H9 (cell line): ENCODE measurements around the gene OVAAL. TPM values are rescaled to one million over a fixed set of nuclear protein-coding genes. Genes with fewer than 3 reads are reported as not detected.

Experiments
- DNase-seq: peaks from one replicate; pipeline ENCODE4 v3.0.0-alpha.2; 2017
- H2AFZ ChIP-seq: one replicate; pipeline ENCODE4 v1.6.1; 2013; ENCODE audit warnings: mild to moderate bottlenecking, low read length, control low read depth, moderate library complexity
- H2AK5ac ChIP-seq: 2 replicates; pipeline ENCODE4 v1.6.1; 2013; ENCODE audit warnings: low read length, control low read depth, mixed read lengths; ENCODE audit not compliant: insufficient read length
- H2BK120ac ChIP-seq: one replicate; pipeline ENCODE4 v1.6.1; 2013; ENCODE audit warnings: low read depth, mild to moderate bottlenecking, low read length, control low read depth, inconsistent platforms; ENCODE audit not compliant: poor library complexity, severe bottlenecking
- H2BK12ac ChIP-seq: 2 replicates; pipeline ENCODE4 v1.6.1; 2013; ENCODE audit warnings: low read length, control low read depth, mixed read lengths, low read depth; ENCODE audit not compliant: insufficient read length
- H2BK15ac ChIP-seq: 2 replicates; pipeline ENCODE4 v1.6.1; 2013; ENCODE audit warnings: low read depth, low read length, control low read depth
- H2BK20ac ChIP-seq: one replicate; pipeline ENCODE4 v1.6.1; 2013; ENCODE audit warnings: low read depth, mild to moderate bottlenecking, low read length, control low read depth, inconsistent platforms; ENCODE audit not compliant: poor library complexity, severe bottlenecking
- H2BK5ac ChIP-seq: 2 replicates; pipeline ENCODE4 v1.6.1; 2013; ENCODE audit warnings: low read length, control low read depth, mixed read lengths; ENCODE audit not compliant: insufficient read length
- H3K14ac ChIP-seq: 2 replicates; pipeline ENCODE4 v1.6.1; 2013; ENCODE audit warnings: low read length, control low read depth; ENCODE audit not compliant: insufficient read depth
- H3K18ac ChIP-seq: 2 replicates; pipeline ENCODE4 v1.6.1; 2013; ENCODE audit warnings: low read depth, mild to moderate bottlenecking, mixed read lengths, low read length, control low read depth; ENCODE audit not compliant: insufficient read length
- H3K23ac ChIP-seq: 2 replicates; pipeline ENCODE4 v1.6.1; 2013; ENCODE audit warnings: low read length, control low read depth, mixed read lengths, low read depth; ENCODE audit not compliant: insufficient read length
- H3K23me2 ChIP-seq: 2 replicates; pipeline ENCODE4 v1.6.1; 2013; ENCODE audit warnings: low read depth, mild to moderate bottlenecking, mixed read lengths, low read length, control low read depth; ENCODE audit not compliant: insufficient read length, poor library complexity, severe bottlenecking
- H3K27ac ChIP-seq: 2 replicates; pipeline ENCODE4 v1.5.1; 2013; ENCODE audit warnings: low read length, control low read depth, mixed read lengths, low read depth; ENCODE audit not compliant: insufficient read length
- H3K27me3 ChIP-seq: 2 replicates; pipeline ENCODE4 v1.6.1; 2013; ENCODE audit warnings: low read length, control low read depth, inconsistent platforms; ENCODE audit not compliant: insufficient read depth
- H3K4ac ChIP-seq: 2 replicates; pipeline ENCODE4 v1.6.1; 2013; ENCODE audit warnings: low read depth, mild to moderate bottlenecking, control low read depth, inconsistent platforms, low read length, moderate library complexity
- H3K4me1 ChIP-seq: 2 replicates; pipeline ENCODE4 v1.6.1; 2013; ENCODE audit warnings: low read length, control low read depth, inconsistent platforms; ENCODE audit not compliant: insufficient read depth
- H3K4me2 ChIP-seq: 2 replicates; pipeline ENCODE4 v1.6.1; 2013; ENCODE audit warnings: low read length, control low read depth, mixed read lengths; ENCODE audit not compliant: insufficient read length, insufficient read depth
- H3K56ac ChIP-seq: 2 replicates; pipeline ENCODE4 v1.6.1; 2013; ENCODE audit warnings: low read depth, mild to moderate bottlenecking, mixed read lengths, low read length, control low read depth; ENCODE audit not compliant: insufficient read length
- H3K79me1 ChIP-seq: 2 replicates; pipeline ENCODE4 v1.6.1; 2013; ENCODE audit warnings: low read depth, mild to moderate bottlenecking, moderate library complexity, low read length, control low read depth, inconsistent platforms; ENCODE audit not compliant: insufficient read depth, poor library complexity, severe bottlenecking
- H3K79me2 ChIP-seq: 2 replicates; pipeline ENCODE4 v1.6.1; 2013; ENCODE audit warnings: low read length, control low read depth, inconsistent platforms; ENCODE audit not compliant: insufficient read depth
- H3K9ac ChIP-seq: 2 replicates; pipeline ENCODE4 v1.6.1; 2013; ENCODE audit warnings: low read length, control low read depth, mixed read lengths; ENCODE audit not compliant: insufficient read length; ENCODE audit errors: extremely low read depth
- H3K9me3 ChIP-seq: one replicate; pipeline ENCODE4 v1.6.1; 2013; ENCODE audit warnings: low read depth, low read length, inconsistent platforms; ENCODE audit not compliant: control insufficient read depth
- H3T11ph ChIP-seq: one replicate; pipeline ENCODE4 v1.6.1; 2013; ENCODE audit warnings: mild to moderate bottlenecking, low read length, control low read depth, inconsistent platforms
- H4K20me1 ChIP-seq: one replicate; pipeline ENCODE4 v1.6.1; 2013; ENCODE audit not compliant: control insufficient read depth, insufficient read length, insufficient read depth
- H4K5ac ChIP-seq: 2 replicates; pipeline ENCODE4 v1.6.1; 2013; ENCODE audit warnings: low read depth, mild to moderate bottlenecking, mixed read lengths, low read length, control low read depth; ENCODE audit not compliant: insufficient read length
- H4K8ac ChIP-seq: replicated peaks from 2 replicates; pipeline ENCODE4 v1.6.1; 2013; ENCODE audit warnings: low read length, control low read depth, mixed read lengths, low read depth; ENCODE audit not compliant: insufficient read length
- H4K91ac ChIP-seq: 2 replicates; pipeline ENCODE4 v1.6.1; 2013; ENCODE audit warnings: low read depth, mild to moderate bottlenecking, moderate library complexity, mixed read lengths, low read length, control low read depth; ENCODE audit not compliant: insufficient read length
- H3K27ac Mint-ChIP-seq, 3 experiments: 2 replicates in 2 of 3; 3 replicates in 1 of 3; pipeline ENCODE4 v1.8.0; 2020 to 2021; ENCODE audit warnings: mixed read lengths in 3 of 3, mild to moderate bottlenecking in 1 of 3, moderate library complexity in 1 of 3
- H3K27me3 Mint-ChIP-seq: 2 replicates; pipeline ENCODE4 v1.8.0; 2021; ENCODE audit warnings: low read depth, mild to moderate bottlenecking, moderate library complexity, mixed read lengths
- H3K36me3 Mint-ChIP-seq, 3 experiments: 2 replicates in 2 of 3; 3 replicates in 1 of 3; pipeline ENCODE4 v1.8.0; 2020 to 2021; ENCODE audit warnings: low read depth in 3 of 3, mixed read lengths in 3 of 3; ENCODE audit not compliant: insufficient read depth in 1 of 3
- H3K4me1 Mint-ChIP-seq, 2 experiments: 2 replicates each; pipeline ENCODE4 v1.8.0; 2020; ENCODE audit warnings: mixed read lengths in 2 of 2
- H3K4me3 Mint-ChIP-seq, 2 experiments: 2 replicates in 1 of 2; 3 replicates in 1 of 2; pipeline ENCODE4 v1.8.0; 2020 to 2021; ENCODE audit warnings: mild to moderate bottlenecking in 2 of 2, mixed read lengths in 2 of 2, moderate library complexity in 1 of 2
- H3K9me3 Mint-ChIP-seq, 2 experiments: 2 replicates in 1 of 2; 3 replicates in 1 of 2; pipeline ENCODE4 v1.8.0; 2020; ENCODE audit warnings: mild to moderate bottlenecking in 2 of 2, mixed read lengths in 2 of 2, moderate library complexity in 1 of 2
- WGBS: extraction: QIAGEN DNeasy Blood & Tissue Kit; methylation state at CpG from one replicate; pipeline ENCODE4 v1.1.7; 2013; ENCODE audit warnings: missing lambda C conversion rate, low lambda C conversion rate, mixed read lengths; ENCODE audit not compliant: insufficient read length; ENCODE audit errors: extremely low coverage; 5-methylcytosine and 5-hydroxymethylcytosine counted together
- total RNA-seq: library from RNA; stranded (reverse); gene quantifications from 2 replicates; pipeline ENCODE4 v1.2.1, GENCODE V29; 2021
- TF ChIP-seq, protein P1 (sequence below): fragments of 200-600 bp; sonication (generic); conservative IDR thresholded peaks from 3 replicates; pipeline ENCODE4 v1.8.0; 2021; ENCODE audit warnings: antibody characterized with exemption, mild to moderate bottlenecking

Gene OVAAL
- total RNA-seq, 1 experiment from 2014 or later = not detected

GRCh38 chr1:180571060-180571831 is 12.5 kb downstream of the OVAAL start:
- no peak overlapping the region for H2BK20ac ChIP-seq
- peaks cover 5% of the 10 kb centered on the region for H3K27me3 Mint-ChIP-seq
- TF ChIP-seq, protein P1, sequence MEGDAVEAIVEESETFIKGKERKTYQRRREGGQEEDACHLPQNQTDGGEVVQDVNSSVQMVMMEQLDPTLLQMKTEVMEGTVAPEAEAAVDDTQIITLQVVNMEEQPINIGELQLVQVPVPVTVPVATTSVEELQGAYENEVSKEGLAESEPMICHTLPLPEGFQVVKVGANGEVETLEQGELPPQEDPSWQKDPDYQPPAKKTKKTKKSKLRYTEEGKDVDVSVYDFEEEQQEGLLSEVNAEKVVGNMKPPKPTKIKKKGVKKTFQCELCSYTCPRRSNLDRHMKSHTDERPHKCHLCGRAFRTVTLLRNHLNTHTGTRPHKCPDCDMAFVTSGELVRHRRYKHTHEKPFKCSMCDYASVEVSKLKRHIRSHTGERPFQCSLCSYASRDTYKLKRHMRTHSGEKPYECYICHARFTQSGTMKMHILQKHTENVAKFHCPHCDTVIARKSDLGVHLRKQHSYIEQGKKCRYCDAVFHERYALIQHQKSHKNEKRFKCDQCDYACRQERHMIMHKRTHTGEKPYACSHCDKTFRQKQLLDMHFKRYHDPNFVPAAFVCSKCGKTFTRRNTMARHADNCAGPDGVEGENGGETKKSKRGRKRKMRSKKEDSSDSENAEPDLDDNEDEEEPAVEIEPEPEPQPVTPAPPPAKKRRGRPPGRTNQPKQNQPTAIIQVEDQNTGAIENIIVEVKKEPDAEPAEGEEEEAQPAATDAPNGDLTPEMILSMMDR = no peak
- H2BK5ac ChIP-seq = no peak overlapping the region
- H3K36me3 Mint-ChIP-seq = no peaks in the 10 kb centered on the region
- no peak overlapping the region for H3K4me3 Mint-ChIP-seq
- no peak overlapping the region for H2AK5ac ChIP-seq
- H4K8ac ChIP-seq = no peak overlapping the region
- no peak overlapping the region for H3K56ac ChIP-seq
- no peak overlapping the region for H3T11ph ChIP-seq
- no peak overlapping the region for H3K14ac ChIP-seq
- no peak overlapping the region for H4K91ac ChIP-seq
- no peaks in the 10 kb centered on the region for H3K9me3 Mint-ChIP-seq
- no peak overlapping the region for H4K5ac ChIP-seq
- no peak overlapping the region for H3K27ac Mint-ChIP-seq
- no peak overlapping the region for H3K4me2 ChIP-seq
- no CpG with 5 or more reads among the region's 5 CpGs for WGBS
- no peaks in the 10 kb centered on the region for H3K23me2 ChIP-seq
- no peak overlapping the region for H2AFZ ChIP-seq
- no peak overlapping the region for H3K27ac ChIP-seq
- no peaks in the 10 kb centered on the region for H3K9me3 ChIP-seq
- no peaks in the 10 kb centered on the region for H3K4me1 Mint-ChIP-seq
- no peak overlapping the region for H3K18ac ChIP-seq
- H2BK120ac ChIP-seq = no peak overlapping the region
- H3K79me1 ChIP-seq = no peaks in the 10 kb centered on the region
- DNase-seq = no peak
- H2BK15ac ChIP-seq = no peak overlapping the region
- H3K4ac ChIP-seq = no peak overlapping the region
- H3K27me3 ChIP-seq = peaks cover 3% of the 10 kb centered on the region; the same call in 1 of the 2 replicates
- H3K79me2 ChIP-seq = no peaks in the 10 kb centered on the region
- no peak overlapping the region for H2BK12ac ChIP-seq
- no peaks in the 10 kb centered on the region for H4K20me1 ChIP-seq
- no peaks in the 10 kb centered on the region for H3K4me1 ChIP-seq
- H3K23ac ChIP-seq = no peak overlapping the region
- no peak overlapping the region for H3K9ac ChIP-seq
